ENCODE measurements around the gene ZNF691.
"Not testable (repeated sequence)": the region's sequence is repeated elsewhere in the genome, so short reads cannot be mapped to it uniquely, and the experiment has no call there.

Gene ZNF691

GRCh38 chr1:42807056-42807668 is 39.3 kb upstream of the ZNF691 start:
- FAIRE-seq, result no peak
- no peak for DNase-seq (ENCODE audit: insufficient read length, low spot score)
- no peak for TF ChIP-seq CTCF (IDR thresholded peaks at IDR 0.05; ENCODE audit: insufficient read depth, missing control alignments)

- DNase-seq (ENCODE audit: insufficient read length, low spot score); FAIRE-seq: not testable (repeated sequence)
Measured at GRCh38 chr1:42814815-42815214, 31.6 kb upstream of the ZNF691 start.

- DNase-seq (ENCODE audit: insufficient read length, low spot score) (no peak), FAIRE-seq (no peak)
- no peak for TF ChIP-seq CTCF (IDR thresholded peaks at IDR 0.05; ENCODE audit: insufficient read depth, missing control alignments)
Measured at GRCh38 chr1:42815941-42816584, 30.4 kb upstream of the ZNF691 start.

- DNase-seq (ENCODE audit: insufficient read length, low spot score) (peak; percentile 59), FAIRE-seq (no peak)
- no peak for TF ChIP-seq CTCF (IDR thresholded peaks at IDR 0.05; ENCODE audit: insufficient read depth, missing control alignments)
Measured at GRCh38 chr1:42816585-42817439, 29.6 kb upstream of the ZNF691 start, which contains the start of the genes ERMAP and SVBP. TSS of gene ERMAP (plus strand) at chr1:42817122. CDS start at chr1:42830449, 13,327 bp downstream. TSS of gene SVBP (minus strand) at chr1:42817397. CDS start at chr1:42816544, 853 bp downstream.

GRCh38 chr1:42817440-42817767 is 29.0 kb upstream of the ZNF691 start:
- DNase-seq (ENCODE audit: insufficient read length, low spot score) (no peak), FAIRE-seq (no peak)
- no peak for TF ChIP-seq CTCF (IDR thresholded peaks at IDR 0.05; ENCODE audit: insufficient read depth, missing control alignments)

- TF ChIP-seq CTCF (IDR thresholded peaks at IDR 0.05; ENCODE audit: insufficient read depth, missing control alignments), result no peak
- FAIRE-seq (no peak), DNase-seq (ENCODE audit: insufficient read length, low spot score) (no peak)
Measured at GRCh38 chr1:42817976-42818375, 28.4 kb upstream of the ZNF691 start.

GRCh38 chr1:42820813-42821212 is 25.6 kb upstream of the ZNF691 start:
- DNase-seq (ENCODE audit: insufficient read length, low spot score), result no peak
- TF ChIP-seq CTCF (IDR thresholded peaks at IDR 0.05; ENCODE audit: insufficient read depth, missing control alignments), result no peak
- no peak for FAIRE-seq

Measured in D721Med (cell line).